Suprapubic skin (tissue), 4 donors: ENCODE results near the gene CCDC181.

Experiments
- EP300 ChIP-seq: sonication (generic); formaldehyde crosslinking; IDR thresholded peaks from one replicate; pipeline ENCODE4 v1.6.1; 2017; ENCODE audit warnings: antibody characterized with exemption
- POLR2A ChIP-seq, 2 donors: fragments of 450-650 bp; IDR thresholded peaks; one replicate each; pipeline ENCODE4 v1.6.1; 2017; ENCODE audit warnings: antibody characterized with exemption in 2 of 2, mild to moderate bottlenecking in 2 of 2, moderate library complexity in 2 of 2
- POLR2AphosphoS5 ChIP-seq, 3 donors: sonication (generic); formaldehyde crosslinking; IDR thresholded peaks; one replicate each; pipeline ENCODE4 v1.6.1; 2017; ENCODE audit warnings: antibody characterized with exemption in 3 of 3
- TF ChIP-seq, protein P1 (sequence below), 2 donors: fragments of 200-600 bp in 1 of 2; fragments of 450-650 bp in 1 of 2; sonication (generic) in 1 of 2; IDR thresholded peaks; one replicate each; pipeline ENCODE4 v1.5.1; 2016 to 2019; ENCODE audit warnings: antibody characterized with exemption in 2 of 2, mild to moderate bottlenecking in 1 of 2, moderate library complexity in 1 of 2

DNA sequence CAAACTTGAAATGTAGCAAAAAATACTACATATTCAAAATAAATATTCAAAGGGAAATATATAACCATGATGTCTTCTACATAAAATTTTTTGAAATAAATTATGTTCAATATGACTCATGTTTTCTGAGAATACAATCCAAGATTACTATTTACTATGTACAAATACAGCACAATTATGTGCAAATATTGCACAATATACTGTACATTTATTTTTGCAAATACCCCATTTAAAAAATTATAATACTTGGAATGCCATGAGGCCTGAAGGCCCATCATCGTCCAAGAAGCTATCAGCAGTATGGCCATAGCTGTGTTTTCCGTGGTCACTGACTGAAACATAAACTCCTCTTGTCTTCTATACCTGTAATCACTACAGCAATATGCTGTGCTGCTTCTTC is 12.3 kb downstream of the CCDC181 start:
- TF ChIP-seq, protein P1, sequence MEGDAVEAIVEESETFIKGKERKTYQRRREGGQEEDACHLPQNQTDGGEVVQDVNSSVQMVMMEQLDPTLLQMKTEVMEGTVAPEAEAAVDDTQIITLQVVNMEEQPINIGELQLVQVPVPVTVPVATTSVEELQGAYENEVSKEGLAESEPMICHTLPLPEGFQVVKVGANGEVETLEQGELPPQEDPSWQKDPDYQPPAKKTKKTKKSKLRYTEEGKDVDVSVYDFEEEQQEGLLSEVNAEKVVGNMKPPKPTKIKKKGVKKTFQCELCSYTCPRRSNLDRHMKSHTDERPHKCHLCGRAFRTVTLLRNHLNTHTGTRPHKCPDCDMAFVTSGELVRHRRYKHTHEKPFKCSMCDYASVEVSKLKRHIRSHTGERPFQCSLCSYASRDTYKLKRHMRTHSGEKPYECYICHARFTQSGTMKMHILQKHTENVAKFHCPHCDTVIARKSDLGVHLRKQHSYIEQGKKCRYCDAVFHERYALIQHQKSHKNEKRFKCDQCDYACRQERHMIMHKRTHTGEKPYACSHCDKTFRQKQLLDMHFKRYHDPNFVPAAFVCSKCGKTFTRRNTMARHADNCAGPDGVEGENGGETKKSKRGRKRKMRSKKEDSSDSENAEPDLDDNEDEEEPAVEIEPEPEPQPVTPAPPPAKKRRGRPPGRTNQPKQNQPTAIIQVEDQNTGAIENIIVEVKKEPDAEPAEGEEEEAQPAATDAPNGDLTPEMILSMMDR (IDR thresholded peaks at IDR 0.05): no peak
- TF ChIP-seq POLR2AphosphoS5 (IDR thresholded peaks at IDR 0.05): no peak
- TF ChIP-seq EP300: no peak
- no peak for TF ChIP-seq POLR2A (IDR thresholded peaks at IDR 0.05)
